Left cardiac atrium (tissue), 4 donors: Measurements from ENCODE around the gene EIF2D. TPM values are rescaled to one million over a fixed set of nuclear protein-coding genes. Genes with fewer than 3 reads are reported as not detected.
"Not testable (repeated sequence)": the region's sequence is repeated elsewhere in the genome, so short reads cannot be mapped to it uniquely, and the experiment has no call there.

ENCODE experiments used
- ATAC-seq, 2 donors: fragments of 200-7000 bp; cut with Tn5 transposase; one replicate each; pipeline ENCODE4 v1.9.1; 2020; ENCODE audit warnings: mild to moderate bottlenecking in 2 of 2, moderate library complexity in 2 of 2
- DNase-seq: peaks from one replicate; pipeline ENCODE4 v3.0.0-alpha.2; 2020
- intact Hi-C, 2 donors: fragments of 100-400 bp; cut with DNase I; formaldehyde crosslinking; loops; one replicate each; pipeline versions ENCODE4 v1.14.1 to v1.15.1; 2022 to 2023
- total RNA-seq, 2 donors: library from RNA; stranded (reverse); fragmentation: NEBNext Ultra II Directional; extraction: Animal tissue kit (Norgen Biotek cat#: 25700); gene quantifications; one replicate each; pipeline ENCODE4 v1.2.1, GENCODE V29; 2021
- donor health status: DM: no; HTN: yes; CAD: no.
- donor health status: DM: no; HTN: yes; CAD: no; lungs with severe emphysema.
- donor health status: DM: yes; HTN: yes; CAD: no.
- donor health status: Dilated cardiomyopathy.

EIF2D gene
- total RNA-seq, 2 donors from 2014 or later = 22.9 to 27.8 TPM

DNA sequence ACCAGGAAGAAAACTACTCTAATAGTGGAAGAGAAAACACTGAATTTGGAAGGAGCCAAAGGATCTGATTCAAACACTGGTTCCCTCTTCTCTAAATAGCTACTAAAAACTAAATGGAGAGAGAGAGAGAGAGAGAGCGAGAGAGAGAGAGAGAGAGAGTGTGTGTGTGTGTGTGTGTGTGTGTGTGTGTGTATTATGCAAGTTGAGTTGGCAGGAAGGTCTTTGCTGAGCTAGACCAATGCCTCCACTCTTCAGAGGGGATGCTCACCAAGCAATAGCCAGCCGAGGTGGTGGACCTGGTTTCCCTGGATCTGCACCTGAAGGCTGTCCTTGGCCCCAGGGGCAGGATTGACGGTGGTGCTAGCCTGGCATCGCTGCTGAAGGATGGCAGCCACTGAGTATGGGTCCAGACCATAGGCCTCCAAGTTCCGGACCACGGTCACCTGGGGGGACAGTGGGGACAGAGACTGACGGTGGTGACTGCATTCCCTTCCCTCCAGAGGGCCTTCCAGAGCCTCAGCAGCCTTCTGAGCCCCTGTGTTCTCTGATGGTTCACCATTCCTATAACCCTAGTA is 18.8 kb downstream of the EIF2D start:
- intact Hi-C loops = no loop called here
- DNase-seq (no peak), ATAC-seq (no peak)

DNA sequence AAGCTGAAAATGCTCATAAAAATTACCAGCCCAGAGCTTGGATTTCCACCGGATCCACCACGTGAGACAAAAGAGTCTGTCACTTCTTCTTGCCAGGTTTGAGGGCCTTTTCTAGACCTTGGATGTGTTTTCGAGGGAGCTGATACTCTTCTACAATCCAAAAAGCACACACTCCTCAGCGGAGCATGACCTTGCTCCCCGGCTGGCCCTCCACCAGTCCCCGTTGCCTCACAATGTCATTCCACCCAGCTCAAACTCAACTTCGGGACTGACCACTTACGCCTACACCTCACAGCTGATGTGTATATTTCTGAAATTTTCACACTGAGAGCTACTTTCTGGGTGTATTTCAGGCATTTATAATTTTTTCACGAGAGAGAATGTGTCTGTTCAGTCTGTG is 20.6 kb downstream of the EIF2D start:
- no peak for ATAC-seq
- intact Hi-C loops = no loop called here

DNA sequence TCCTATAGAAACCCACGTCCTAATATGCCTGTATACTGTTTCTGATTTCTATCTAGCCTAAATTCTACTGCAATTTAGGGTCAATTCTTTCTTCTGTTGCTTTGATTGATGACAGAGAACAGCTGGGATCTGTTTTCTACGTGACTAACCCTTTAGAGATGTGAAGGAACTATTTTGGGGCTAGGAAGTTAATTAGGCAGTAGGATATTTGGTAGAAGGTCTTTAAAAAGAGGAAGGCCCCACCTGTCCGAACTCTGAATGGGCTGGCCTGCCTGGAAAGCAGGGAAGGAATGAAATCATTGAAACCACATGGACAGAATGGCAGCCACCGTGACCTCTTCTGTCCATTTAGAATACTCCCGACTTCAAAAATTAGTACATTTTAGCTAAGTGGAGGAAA is 21.0 kb downstream of the EIF2D start:
- DNase-seq (no peak), ATAC-seq (no peak)
- intact Hi-C loops = no loop called here

More for the DNA sequence above, 20.6 kb downstream of the EIF2D start:
- no peak for DNase-seq

DNA sequence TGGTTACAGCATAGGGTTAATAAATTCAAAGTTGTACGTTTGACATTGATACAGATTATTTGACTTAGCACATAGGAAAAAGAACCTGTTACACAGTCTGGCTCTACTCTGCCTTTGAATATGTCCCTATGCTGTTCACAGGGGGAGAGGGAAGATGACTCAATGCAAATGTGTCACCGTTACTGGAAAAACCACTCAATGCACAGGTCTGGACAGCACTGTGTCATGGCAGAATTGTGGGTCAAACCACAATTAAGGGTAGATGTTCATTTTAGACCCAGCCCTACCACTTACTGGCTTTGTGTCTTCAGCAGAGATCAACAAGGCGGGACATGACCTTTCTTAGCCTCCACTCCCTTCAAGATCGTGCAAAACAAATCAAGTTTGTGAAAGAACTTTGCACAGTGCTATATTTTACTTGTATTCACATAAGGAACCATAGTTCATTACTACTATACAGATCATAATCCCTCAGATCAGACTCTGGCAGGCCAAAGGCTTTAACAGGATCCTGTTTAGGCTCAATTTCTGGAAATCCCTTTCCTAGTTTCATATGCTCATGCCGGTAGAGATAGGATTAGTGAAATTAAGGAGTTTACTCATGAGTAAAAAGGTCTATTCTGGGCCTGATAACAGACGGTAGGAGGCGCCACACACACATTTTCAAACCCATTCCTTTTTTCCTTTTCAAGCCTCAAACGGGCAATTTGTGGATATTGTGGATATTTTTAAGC is 22.1 kb downstream of the EIF2D start:
- DNase-seq = no peak
- intact Hi-C loops = no loop called here
- peak in 1 of 2 donors; percentile 45 for ATAC-seq

DNA sequence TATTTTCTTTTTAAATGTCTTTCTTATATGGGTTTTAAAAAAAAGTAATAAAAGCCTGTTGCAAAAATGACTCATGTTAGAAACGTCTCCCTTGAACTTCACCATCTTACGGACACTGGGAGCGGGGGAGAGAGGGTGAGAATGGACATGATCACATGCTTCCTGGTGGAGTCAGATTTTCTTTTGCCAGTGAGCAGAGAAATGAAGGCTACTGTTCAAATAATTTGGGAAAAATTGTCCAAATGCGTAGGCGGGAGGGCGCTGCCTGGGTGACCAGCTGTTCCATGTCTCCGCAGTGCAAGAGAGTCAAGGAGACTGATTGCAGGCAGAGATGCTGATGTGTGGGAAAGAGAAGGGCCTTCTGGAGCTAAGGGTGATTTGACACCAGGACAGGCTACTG is 23.1 kb downstream of the EIF2D start:
- ATAC-seq = peak; percentile 69 to 86
- DNase-seq = peak; percentile 43
- intact Hi-C loops = no loop called here

DNA sequence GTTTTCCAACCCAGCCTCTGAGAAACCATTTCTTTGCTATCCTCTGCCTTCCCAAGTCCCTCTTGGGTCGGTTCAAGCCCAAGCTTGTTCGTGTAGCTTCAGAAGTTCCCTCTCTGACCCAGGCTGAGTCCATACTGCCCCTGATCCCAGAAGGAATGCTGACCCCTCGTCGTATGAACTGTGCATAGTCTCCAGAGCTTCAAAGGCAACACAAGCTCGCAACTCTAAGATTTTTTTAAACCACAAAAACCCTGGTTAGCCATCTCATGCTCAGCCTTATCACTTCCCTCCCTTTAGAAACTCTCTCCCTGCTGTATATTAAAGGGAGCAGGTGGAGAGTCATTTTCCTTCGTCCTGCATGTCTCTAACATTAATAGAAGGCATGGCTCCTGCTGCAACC is 23.8 kb downstream of the EIF2D start:
- intact Hi-C loops = no loop called here
- ATAC-seq (no peak), DNase-seq (no peak)

DNA sequence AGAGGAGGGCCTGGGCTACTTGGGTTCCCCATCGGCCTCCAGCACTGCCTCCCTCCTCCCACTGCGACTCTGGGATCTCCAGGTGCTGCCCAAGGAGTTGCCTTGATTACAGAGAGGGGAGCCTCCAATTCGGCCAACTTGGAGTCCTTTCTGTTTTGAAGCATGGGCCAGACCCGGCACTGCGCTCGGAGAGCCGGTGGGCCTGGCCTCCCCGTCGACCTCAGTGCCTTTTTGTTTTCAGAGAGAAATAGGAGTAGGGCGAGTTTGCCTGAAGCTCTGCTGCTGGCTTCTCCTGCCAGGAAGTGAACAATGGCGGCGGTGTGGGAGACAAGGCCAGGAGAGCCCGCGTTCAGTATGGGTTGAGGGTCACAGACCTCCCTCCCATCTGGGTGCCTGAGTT is 24.4 kb downstream of the EIF2D start:
- intact Hi-C loops = no loop called here
- DNase-seq = no peak
- no peak for ATAC-seq

DNA sequence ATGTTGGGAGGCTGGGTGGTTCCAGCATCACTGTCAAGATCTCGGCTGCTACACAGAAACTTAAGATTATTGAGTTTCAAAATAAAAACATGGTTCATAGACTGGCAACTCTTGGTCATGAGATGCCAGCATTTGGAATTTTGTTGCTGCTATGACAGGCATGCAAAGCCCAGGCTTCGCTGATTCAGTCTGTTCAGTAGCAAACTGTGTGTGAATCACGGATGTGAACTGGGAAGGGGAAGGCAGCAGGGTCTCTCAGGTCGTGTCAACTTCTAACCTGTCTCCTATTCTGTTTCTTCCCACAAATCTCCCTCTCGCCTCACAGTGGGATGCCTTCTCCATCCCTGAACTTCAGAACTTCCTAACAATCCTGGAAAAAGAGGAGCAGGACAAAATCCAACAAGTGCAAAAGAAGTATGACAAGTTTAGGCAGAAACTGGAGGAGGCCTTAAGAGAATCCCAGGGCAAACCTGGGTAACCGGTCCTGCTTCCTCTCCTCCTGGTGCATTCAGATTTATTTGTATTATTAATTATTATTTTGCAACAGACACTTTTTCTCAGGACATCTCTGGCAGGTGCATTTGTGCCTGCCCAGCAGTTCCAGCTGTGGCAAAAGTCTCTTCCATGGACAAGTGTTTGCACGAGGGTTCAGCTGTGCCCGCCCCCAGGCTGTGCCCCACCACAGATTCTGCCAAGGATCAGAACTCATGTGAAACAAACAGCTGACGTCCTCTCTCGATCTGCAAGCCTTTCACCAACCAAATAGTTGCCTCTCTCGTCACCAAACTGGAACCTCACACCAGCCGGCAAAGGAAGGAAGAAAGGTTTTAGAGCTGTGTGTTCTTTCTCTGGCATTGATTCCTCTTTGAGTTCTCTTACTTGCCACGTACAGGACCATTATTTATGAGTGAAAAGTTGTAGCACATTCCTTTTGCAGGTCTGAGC is 25.5 kb downstream of the EIF2D start:
- ATAC-seq (no peak), DNase-seq (no peak)
- intact Hi-C loops = no loop called here

DNA sequence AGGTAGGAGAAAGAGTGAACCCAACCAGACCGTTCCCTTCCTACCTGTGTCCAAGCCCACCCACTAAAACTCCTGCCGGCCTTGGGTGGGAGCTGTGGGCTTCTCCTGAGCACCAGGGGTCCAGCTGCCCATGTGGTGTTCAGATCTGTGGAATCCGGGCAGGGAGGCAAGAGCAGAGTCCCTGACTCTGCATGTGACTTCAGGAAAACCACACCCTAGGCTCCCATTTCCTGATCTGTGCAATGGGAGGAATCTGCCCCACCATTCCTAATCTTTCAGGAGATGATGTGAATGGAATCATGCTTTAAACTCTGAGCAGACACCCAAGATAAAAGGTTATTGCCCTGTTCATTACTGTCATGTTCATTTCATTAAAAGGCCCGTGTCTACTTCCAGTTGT is 27.6 kb downstream of the EIF2D start:
- intact Hi-C loops = loop anchor here (1.0 to 5.0 kb wide), 4 partner anchors 37 to 94 kb away; no protein-coding TSS in a partner anchor
- no peak for DNase-seq
- ATAC-seq = no peak

DNA sequence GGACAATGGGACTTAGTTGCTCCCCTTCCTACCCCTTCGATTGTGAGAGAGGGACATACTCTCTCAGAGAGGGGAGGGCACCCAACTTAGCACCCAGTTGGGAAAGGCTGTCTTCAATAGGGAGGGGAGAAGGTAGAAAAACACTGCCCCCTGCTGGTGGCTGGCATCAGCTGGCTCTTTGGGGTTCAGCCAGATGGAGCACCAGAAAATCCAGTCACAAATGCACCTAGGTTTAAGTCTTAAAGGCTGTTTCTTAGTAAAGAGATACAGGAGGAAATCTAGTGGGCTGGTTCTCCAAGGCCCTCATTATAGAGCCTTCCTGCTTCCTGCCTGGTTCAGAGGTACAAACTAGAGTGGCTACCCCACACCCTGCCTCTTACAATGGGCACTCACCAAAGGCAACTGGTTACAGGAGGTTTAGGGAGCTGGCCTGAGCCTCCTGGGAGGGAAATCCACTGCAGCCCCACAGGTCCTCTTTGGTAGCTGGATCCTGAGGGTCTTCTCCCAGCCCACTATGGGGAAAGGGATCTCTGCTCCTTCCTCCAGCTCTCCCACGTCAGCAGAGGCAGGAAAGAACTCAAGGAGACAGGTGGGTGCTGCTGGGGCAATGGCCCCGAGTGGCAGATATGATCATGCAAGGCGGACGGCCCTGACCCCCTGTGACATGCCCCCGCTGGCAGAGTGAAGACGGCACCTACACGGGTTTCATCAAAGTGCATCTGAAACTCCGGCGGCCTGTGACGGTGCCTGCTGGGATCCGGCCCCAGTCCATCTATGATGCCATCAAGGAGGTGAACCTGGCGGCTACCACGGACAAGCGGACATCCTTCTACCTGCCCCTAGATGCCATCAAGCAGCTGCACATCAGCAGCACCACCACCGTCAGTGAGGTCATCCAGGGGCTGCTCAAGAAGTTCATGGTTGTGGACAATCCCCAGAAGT is 28.3 kb downstream of the EIF2D start:
- peak; percentile 55 to 72 for ATAC-seq
- DNase-seq = peak; percentile 80
- intact Hi-C loops = loop anchor here (1.0 to 5.0 kb wide), 4 partner anchors 37 to 94 kb away; no protein-coding TSS in a partner anchor

DNA sequence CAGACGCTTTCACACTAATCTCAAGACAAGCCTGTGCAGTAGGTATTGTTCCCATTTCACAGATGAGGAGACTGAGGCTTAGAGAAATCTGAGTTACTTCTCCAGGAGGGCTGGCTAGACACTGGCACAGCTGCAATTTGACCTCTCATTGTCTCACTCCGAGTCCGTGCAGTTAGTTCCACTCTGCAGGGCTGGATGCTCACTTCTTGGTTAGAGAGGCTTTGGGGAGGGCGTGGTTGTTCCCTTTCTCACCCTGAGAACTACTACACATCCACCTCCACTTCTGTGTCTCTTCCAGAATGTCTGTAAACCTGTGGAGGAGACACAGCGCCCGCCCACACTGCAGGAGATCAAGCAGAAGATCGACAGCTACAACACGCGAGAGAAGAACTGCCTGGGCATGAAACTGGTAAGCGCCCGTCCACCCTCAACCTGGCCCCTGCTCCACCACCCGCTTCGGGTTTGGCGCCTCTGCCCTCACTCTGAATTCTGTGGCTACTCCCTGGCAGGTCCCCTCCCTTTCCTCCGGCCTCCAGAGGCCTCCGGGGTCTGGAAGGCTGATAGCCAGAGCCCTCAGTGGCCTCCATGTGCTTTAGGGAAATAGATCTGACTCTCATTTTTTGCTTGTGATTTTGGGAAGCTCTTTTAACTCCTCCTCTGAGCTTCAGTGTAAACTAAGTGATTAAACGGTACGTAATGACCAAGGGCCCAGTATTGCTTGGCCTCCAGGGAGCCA is 29.1 kb downstream of the EIF2D start:
- intact Hi-C loops = loop anchor here (5.0 kb wide), 3 partner anchors 36 to 91 kb away; no protein-coding TSS in a partner anchor
- ATAC-seq = no peak
- no peak for DNase-seq

DNA sequence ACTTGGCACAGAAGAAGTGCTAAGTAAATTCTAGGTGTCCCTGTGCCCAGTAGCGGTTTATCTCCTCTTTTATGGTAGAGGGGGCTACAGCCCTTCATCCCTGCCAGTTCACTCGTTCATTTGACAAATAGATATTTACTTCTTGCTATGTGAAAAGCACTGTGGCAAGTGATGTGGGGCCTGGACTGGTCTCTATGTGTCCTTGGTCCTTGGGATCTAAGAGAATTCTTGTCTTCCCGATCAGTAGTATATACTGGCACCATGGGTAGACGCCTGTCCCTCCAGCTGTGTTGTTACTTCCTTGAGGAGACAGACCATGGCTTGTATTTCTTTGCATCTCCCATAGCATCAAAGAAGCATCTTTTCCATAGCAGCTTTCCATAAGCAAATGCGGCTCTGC is 29.7 kb downstream of the EIF2D start:
- DNase-seq (no peak), ATAC-seq (no peak)
- intact Hi-C loops = loop anchor here (5.0 kb wide), 3 partner anchors 35 to 90 kb away; no protein-coding TSS in a partner anchor

DNA sequence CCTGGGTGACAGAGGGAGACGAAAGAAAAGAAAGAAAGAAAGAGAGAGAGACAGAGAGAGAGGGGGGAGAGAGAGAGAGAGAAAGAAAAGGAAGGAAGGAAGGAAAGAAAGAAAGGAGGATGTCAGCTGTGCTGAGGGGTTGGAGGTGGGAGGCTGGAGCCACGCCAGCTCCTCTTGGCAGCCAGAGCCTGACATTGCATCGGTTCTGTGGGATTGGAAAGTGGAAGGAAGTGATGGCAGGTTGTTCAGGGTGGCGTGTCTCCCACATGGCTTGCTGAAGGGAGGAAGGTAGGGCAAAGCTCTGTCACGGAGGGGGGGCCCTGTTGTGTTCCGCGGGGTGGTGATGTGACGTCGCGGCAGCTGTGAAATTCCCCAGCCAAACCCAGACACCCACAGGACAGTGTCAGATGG is 30.7 kb downstream of the EIF2D start:
- intact Hi-C loops = loop anchor here (5.0 kb wide), 3 partner anchors 34 to 89 kb away; no protein-coding TSS in a partner anchor
- DNase-seq (peak; percentile 46), ATAC-seq (no peak)

DNA sequence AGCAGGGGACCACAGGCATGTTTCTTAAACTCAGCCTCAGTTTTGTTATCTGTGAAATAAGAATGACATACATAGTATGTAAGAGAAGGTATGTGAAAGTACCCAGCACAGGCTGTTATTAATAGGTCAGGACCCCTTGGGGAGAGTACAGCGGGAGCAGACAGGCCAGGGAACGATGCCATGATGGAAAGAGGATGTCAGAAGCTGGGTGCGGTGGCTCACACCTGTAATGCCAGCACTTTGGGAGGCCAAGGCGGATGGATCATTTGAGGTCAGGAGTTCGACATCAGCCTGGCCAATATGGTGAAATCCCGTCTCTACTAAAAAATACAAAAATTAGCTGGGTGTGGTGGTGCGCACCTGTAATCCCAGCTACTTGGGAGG is 31.2 kb downstream of the EIF2D start:
- intact Hi-C loops = loop anchor here (5.0 kb wide), 3 partner anchors 34 to 89 kb away; no protein-coding TSS in a partner anchor
- not testable (repeated sequence) for DNase-seq, ATAC-seq

DNA sequence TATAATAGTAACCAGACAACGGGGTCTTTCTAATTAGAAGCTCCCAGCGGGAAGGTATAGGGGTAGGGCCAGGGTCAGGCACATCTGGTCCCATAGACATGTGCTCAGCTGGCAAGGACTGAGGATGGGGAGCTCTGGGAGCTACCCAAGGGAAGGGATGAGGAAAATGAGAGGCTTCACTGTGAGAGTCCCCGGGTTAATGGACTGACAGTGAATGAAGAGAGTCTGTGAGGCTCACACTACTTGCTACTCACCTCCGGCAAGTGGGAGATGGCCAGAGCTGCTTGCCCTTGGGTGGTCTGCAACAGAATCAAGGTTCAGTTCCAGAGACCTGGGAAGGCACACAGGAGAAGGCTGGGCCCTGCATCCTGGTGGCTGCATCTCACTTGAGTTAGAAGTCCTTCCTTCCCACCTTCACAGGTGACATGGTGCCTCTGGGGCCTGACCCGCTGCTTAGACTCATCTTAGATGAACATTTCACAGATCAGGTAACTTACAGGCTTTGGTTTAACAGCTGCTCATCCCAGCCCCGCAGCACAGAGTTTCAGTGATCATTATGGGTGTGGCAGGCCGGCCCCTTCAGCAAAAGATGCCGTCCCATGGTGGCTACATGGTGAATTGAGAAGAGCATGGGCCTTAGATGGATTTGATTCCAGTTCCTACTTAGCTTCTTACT is 31.7 kb downstream of the EIF2D start:
- ATAC-seq = no peak
- no peak for DNase-seq
- intact Hi-C loops = loop anchor here (5.0 kb wide), 3 partner anchors 33 to 88 kb away; no protein-coding TSS in a partner anchor

DNA sequence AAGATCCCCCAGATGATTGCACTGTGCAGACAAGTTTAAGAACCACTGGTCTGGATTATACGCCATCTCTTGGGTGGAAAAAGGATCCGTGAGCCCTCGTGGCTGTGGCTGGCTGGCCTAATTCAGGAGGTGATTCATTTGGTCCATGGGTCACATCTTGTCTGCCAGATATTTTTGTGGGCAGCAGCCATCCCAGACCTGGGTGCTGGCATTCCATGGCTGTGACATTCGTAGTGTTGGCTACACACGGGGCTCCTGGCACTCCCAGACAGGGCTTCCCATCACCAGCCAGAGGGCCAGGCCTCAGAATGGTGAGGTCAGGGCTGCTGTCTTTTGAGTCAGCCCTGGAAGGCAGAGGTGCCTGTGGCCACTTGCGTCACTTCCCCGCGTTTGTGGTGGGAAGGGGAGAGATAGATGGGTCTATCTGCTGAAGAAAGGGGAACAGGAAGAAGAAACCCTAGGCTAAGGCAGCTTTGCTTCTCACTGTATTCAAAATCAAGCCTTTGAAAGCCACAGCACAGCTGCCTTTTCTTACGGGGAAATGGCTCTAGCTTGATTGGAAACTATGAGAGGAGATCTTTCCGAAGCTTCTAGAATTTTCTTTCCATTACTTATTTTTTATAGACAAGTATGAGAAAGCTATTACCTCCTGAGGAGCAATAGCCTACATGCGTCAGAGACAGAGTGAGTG is 32.4 kb downstream of the EIF2D start:
- intact Hi-C loops = loop anchor here (5.0 kb wide), 3 partner anchors 33 to 88 kb away; no protein-coding TSS in a partner anchor
- ATAC-seq = peak; percentile 53 to 74

DNA sequence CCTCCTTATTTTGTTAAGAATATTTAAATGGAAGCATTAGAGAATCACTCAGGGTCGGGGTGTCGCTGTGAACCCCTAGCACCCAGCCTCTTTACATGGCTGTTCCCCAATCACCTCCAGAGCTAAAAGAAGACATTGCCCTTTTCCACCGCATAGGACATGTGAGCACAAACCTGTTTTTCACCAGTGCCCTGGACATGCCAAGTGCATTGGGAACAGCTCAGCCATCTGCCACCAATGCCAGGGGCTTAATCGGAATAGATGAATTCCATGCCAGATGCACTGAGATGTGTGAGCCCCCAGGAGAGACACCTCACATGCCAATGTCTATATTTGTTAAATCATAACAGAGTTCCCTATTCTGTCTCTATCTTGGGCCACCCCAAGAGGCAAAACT is 33.3 kb downstream of the EIF2D start:
- intact Hi-C loops = no loop called here
- no peak for DNase-seq
- no peak for ATAC-seq

More for the DNA sequence above, 32.4 kb downstream of the EIF2D start:
- peak; percentile 80 for DNase-seq
